Right ventricle myocardium inferior (tissue), 1 donor: Measurements from ENCODE around the gene TBXA2R. TPM values are rescaled to one million over a fixed set of nuclear protein-coding genes. Genes with fewer than 3 reads are reported as not detected.

Experiments
- ATAC-seq: fragments of 200-7000 bp; cut with Tn5 transposase; one replicate; pipeline ENCODE4 v1.9.1; 2020; ENCODE audit warnings: mild to moderate bottlenecking, moderate library complexity
- DNase-seq: peaks from one replicate; pipeline ENCODE4 v3.0.0; 2021; ENCODE audit errors: missing footprints
- intact Hi-C: fragments of 100-400 bp; cut with DNase I; formaldehyde crosslinking; loops from one replicate; pipeline ENCODE4 v1.11.0; 2022
- total RNA-seq: library from RNA; stranded (reverse); fragmentation: NEBNext Ultra II Directional; extraction: Animal tissue kit (Norgen Biotek cat#: 25700); gene quantifications from one replicate; pipeline ENCODE4 v1.2.1, GENCODE V29; 2021
- donor health status: DM: no; HTN: yes; CAD: no; lungs with severe emphysema.

The TBXA2R gene
- total RNA-seq, 1 donor from 2014 or later = 4.1 TPM

DNA sequence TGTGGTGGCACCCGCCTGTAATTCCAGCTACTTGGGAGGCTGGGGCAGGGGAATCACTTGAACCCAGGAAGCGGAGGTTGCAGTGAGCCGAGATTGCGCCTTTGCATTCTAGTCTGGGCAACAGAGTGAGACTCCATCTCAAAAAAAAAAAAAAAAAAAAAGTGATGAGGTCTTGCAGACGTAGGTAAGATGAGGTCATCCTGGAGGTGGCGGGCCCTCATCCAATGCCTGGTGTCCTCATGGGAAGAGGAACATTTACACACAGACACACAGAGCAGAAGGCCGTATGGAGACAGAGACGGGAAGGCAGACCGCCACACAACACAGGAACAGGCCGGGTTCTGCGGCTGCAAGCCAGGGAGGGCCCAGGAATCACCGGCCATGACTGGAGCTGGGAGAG lies 15.5 kb upstream of the TBXA2R start:
- intact Hi-C loops = no loop called here
- ATAC-seq = no peak

DNA sequence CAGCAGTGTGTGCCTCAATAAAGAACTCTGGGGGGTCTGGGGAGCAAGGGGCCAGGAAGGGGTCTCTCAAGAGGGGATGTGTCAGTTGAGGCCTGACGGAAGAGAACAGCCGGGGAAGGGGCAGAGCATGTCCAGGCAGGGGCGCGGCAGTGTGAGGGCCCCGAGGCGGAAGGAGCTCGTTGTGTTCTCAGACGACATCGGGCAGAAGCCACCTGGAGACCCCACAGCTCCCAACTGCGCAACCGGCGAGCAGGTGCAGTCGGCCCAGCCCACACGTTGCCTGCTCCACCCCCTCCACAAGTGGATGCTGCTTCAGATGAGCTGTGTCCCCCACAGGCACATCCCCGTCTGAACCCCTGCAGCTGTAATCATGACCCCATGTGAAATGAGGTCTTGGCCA lies 15.0 kb upstream of the TBXA2R start:
- no peak for ATAC-seq
- DNase-seq = no peak
- intact Hi-C loops = no loop called here

More for the DNA sequence above, 15.5 kb upstream of the TBXA2R start:
- no peak for DNase-seq

DNA sequence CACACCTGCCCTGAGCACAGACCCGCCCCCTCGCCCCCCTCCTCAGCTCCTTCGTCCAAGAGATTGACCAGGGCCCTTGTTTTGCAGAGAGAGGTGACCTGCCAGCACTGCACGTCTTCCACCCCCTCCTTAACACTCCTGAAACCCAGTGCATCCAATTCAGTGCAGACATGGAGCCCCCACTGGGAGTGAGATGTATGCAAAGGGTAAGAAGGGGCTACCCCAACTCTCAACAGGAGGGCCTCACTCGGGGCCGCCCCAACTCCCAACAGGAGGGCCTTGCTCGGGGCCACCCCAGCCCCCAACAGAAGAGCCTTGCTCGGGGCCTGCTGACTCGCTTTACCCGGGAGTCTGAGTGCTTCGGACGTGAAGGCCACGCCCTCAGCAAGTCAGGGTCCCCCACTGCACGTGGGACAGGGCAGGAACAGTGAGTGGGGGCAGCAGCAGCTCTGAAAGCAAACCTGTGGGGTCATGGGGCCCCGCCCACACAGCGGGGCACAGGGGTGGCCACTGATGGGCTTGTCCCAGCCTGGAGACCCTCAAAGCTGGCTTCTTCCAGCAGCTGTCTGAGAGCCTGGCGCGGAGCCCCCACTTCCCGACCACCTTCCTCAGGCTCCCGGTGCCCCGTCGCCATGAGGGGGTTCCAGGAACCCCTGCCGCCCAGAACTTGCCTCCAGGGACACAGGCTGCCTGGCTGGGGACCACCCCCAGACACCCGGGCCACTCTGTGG lies 14.3 kb upstream of the TBXA2R start:
- ATAC-seq (no peak), DNase-seq (no peak)
- intact Hi-C loops = no loop called here

DNA sequence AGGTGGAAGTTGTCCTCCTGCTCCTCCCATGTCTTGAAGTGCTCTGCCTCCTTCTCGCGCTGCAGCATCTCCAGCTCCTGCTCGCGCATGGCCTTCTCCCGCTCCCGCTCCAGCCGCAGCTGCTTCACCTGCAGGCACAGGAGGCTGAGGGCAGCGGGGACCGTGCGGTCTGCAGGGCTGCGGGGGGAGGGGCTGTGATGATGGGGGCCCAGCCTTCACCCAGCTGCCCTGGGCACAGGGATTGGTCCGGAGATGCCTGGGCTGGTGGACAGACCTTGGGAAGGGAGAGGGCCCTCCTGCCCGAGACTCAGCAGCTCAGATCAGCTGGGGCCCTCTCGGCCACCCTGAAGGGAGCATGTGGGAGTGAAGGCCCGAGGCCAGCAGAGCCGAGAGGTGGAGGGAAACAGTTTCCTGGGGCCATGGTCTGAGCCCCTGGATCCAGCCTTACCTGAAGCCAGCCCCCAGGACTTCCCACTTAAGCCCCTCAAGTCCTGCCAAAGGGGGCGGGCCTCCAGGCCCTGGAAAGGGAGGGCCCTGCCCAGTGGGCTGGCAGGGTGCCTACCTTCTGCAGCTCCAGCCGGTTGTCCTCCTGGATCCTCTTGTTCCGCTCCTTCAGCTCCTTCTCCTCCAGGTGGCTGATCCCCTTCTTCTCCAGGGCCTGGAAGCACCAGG lies 13.6 kb upstream of the TBXA2R start:
- ATAC-seq (no peak), DNase-seq (no peak)
- intact Hi-C loops = no loop called here

DNA sequence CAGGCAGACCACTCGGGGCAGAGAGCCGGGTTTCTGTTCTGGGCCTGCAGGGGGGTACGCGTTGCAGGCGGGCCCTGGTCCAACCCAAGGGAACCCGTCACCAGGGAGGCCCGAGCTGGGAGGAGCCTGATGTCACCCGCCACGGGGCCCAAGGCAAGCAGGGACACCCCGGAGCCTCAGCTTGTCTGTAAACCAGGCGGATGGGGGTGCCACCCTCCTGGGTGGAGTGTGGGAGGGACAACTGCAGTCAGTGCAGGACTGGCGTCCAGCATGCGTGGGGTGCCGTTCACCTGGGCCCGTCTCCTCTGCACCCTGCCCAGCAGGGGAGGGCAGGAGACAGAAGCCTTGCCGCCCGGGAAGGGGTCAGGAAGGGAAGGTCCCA lies 12.9 kb upstream of the TBXA2R start:
- intact Hi-C loops = loop anchor here (2.0 to 5.0 kb wide), 3 partner anchors 33 to 112 kb away; partner anchors contain the start of gene FZR1
- ATAC-seq = no peak
- no peak for DNase-seq

DNA sequence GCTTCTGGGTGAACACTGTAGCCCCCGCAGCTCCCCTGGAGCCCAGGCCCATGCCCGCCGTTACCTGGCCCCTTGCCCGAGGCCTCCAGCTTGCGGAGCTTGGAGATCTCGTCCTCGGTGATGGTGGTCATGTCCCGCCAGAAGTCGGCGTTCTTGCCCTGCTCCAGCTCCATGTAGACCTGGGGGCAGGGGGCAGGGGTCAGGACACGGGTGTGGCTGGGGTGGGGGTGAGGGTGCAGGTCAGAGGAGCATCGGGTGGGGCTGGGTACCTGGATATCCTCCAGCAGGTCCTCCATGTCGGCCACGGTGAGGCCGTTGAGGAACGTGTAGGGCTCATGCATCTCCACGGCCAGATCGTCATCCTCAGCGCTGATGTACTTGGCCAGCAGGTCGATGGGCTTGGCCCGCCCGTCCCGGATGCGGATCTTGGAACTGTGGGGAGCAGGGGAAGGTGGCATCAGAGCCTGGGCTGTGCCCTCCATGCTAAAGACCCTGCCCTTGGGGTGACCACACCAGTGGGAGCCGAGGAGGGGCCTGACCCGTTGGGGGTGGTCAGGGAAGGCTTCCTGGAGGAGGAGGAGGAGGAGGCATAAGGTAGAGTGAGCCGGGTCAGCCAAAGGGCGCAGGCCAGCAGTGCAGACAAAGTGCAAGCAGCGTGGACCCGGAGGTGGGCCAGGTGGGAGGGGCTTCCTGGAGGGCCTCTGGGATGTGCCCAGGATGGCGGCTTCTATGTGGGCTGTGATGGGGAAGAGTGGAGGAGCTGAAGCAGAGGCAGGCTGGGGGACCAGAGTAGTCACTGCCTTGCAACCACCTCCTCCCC lies 12.3 kb upstream of the TBXA2R start:
- ATAC-seq (no peak), DNase-seq (no peak)
- intact Hi-C loops = loop anchor here (2.0 to 5.0 kb wide), 3 partner anchors 32 to 112 kb away; partner anchors contain the start of gene FZR1

DNA sequence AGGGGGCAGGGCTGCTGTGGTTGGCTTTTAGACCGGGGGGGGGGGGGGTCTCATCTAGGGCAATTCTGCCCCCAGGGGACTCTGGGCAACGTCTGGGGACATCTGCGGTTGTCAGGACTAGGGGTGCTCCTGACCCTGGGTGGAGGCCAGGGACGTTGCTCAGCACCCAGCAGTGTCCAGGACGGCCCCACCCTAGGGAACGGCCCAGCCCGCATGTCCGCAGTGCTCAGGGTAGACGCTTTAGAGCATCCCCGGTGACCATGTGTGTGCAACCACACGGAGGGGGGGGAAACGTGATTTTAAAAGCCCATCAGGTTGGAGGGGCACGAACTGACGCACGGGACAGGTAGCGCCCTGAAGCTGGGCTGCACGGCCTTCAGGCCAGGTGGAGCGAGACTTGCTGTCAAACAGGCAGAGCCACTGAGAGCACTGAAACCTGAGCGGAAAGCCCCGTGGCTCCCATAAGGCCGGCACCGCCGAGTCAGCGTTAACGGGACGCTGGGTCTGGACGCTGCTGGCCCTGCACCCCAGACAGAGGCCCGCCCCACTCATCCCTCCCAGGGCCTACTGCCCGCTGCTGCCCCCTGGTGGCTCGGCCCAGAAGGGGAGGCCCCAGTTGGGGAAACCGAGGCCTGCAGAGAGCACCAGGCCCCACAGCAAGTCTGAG lies 11.6 kb upstream of the TBXA2R start:
- peak; percentile 75 for ATAC-seq
- intact Hi-C loops = loop anchor here (2.0 to 5.0 kb wide), 3 partner anchors 31 to 111 kb away; partner anchors contain the start of gene FZR1
- DNase-seq = no peak

DNA sequence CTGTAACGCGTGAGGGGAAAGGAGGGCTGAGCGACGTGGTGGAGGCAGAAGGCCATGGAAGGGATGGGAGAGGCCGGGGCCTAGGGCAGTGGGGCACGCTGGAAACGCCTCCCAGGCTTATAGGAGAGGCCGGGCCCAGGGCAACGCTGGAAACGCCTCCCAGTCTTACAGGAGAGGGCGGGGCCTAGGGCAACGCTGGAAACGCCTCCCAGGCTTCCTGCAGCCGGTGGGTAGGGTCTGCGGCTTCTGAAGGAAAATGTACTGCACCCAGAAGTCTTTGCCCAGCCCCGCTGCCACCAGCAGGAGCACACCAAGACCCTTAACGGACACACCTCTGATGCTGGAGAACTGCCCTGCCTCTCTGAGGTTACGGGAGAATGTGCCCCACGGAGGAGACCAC lies 10.8 kb upstream of the TBXA2R start:
- ATAC-seq (no peak), DNase-seq (no peak)
- intact Hi-C loops = loop anchor here (5.0 kb wide), 1 partner anchor 110 kb away; the partner anchor contains the start of gene FZR1

DNA sequence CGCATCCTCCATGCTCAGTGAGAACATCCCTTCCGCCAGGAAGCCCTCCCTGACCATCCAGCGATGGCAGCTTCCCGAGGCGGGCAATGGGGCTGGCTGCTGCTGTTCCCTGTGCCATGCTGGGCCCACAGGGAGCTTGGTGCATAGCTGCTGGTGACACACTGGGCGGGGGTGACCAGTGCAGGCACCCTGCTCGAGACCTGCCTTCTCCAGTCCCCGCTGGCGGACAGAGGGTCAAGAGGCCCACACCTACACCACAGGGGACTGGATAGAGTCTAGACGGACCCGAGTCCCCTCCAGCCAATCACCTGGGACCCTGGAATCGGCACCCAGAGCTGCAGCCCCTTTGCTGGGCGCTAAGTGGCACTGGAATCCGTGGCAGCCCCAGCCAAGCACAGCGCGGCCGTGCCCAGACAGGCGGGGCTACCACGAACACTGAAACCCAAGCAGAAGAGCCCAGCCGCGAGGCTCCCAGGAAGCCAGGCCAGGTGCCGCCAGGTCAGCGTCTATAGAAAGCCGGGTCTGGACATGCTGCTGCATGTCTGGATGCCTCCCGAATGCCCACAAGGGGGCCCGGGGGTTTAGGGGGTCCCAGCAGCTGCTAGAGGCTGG lies 9.0 kb upstream of the TBXA2R start:
- ATAC-seq (no peak), DNase-seq (no peak)
- intact Hi-C loops = loop anchor here (5.0 kb wide), 1 partner anchor 108 kb away; the partner anchor contains the start of gene FZR1

DNA sequence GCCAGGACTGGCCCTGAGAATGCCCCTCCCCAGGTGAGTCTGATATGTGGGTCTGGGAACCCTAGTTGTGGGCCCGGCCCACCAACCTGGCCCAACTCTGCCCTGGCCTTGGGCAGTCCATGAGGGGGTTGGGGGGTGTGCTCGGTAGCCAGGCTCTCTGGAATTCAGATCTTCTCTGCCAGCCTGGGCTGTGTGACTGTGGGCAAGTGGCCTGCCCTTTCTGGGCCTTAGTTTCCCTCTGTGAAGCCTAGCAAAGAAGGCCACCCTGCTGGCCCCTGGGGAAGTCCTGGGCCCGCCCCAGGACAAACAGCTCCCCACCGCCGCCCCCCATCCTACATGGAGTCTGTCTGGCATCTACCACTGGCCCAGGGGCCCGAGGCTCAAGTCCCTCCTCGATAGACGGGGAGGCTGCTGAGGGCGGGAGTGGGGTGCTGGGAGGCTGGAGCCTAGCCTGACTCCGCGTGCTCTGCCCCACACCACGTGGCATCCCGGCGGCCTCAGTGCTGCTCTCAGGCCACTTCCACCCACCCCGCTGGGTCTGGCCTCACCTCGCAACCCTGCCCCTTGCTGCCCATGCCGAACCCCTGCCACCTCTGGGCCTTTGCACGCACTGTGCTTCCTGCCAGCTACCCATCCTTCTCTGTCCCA lies 8.3 kb upstream of the TBXA2R start:
- DNase-seq = no peak
- intact Hi-C loops = loop anchor here (5.0 kb wide), 1 partner anchor 108 kb away; the partner anchor contains the start of gene FZR1
- ATAC-seq = no peak

DNA sequence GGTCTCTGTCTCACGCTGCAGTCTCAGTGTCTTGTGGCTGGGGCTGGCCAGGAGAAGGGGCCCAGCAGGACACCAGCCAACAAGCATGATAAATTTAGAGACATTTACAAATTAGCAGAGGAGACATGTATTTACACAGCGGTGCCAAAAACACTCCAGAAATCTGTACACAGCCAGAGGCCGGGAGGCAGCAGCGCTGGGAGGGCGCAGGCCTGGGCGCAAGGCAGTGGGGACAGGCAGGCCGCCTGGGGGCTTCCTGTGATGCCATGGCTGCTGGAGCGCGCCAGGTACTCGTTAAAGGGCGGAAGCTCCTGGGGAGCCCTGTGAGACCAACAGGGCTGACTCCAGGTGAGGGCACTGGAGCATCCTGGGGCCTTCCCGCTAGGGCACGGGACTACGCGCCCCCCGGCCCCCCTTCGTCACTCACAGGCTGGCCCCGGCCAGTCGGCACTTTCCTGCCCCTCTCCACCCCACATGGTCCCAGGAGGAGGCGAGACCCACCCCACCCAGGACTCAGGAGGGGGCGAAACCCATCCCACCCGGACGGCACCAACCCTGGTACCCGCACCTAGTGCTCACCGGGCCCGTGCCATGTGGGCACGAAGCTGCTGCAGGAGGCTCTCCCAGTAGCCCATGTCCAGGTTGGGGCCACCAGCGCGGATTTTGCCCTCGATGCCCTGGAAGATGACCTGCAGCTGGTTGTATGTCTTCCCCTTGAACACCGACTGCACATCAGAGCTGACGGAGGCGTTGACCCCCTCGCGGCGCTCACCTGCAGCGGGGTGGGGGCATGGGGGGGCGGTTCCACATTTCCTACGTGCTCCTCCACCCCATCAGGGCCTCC lies 7.4 kb upstream of the TBXA2R start:
- no peak for DNase-seq
- intact Hi-C loops = no loop called here
- no peak for ATAC-seq

DNA sequence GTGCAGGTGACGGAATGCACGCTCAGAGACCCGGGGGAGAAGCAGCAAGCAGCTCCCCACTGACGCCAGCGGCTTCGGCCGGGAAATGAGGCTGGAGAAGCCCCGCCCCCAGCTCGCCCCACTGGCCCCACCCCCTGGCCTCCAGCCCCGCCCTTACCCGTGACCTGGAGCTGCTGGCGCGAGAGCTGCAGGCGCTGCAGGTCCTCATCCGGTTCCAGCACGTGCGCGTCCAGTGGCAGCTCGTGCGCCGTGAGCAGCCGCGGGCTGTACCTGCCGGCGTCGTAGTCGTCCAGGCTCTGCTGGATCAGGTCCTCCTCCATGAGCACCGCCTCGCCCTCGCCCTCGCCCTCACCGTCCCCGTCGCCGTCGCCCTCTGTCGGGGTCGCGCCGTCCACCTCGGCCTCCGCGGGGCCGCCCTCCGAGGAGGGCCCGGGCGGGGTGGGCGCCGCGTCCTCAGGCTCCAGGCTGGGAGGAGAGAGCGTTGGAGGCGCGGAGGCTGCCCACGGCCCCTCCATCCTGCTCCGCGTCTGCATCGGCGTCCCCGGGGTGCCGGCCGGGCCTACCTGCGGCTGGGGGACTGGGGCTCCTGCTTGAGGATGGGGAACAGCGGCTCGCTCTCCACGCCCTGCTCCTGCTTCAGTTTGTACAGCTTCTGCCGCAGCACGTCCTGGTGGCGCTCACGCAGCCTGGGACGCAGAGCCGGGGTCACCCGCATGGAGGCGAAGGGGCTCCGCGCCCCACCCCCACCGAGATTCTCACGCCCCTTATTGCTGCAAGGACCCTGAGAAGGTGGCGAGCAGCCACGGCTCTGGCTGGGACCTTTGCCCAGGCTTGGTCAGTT lies 6.4 kb upstream of the TBXA2R start:
- ATAC-seq (no peak), DNase-seq (no peak)
- intact Hi-C loops = no loop called here

DNA sequence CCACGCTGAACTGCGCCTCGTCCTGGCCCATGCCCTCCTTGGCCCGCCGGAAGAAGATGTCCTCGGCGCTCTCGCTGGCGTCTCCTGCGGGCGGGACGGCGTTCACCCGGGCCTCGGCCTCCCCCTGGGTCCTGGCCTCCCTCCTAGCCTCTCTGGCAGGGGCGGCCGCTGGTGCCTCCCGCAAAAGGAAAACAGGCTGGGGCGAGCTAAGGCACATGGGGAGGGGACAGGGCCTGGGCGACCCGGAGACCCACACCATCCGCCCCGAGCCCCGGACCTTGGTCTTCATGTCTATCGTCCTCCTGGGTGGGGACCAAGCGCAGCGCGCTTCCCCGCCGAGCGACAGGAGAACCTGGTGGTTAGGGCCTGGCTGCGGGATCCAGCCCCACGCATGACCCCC lies 5.7 kb upstream of the TBXA2R start:
- intact Hi-C loops = no loop called here
- DNase-seq = no peak
- no peak for ATAC-seq

DNA sequence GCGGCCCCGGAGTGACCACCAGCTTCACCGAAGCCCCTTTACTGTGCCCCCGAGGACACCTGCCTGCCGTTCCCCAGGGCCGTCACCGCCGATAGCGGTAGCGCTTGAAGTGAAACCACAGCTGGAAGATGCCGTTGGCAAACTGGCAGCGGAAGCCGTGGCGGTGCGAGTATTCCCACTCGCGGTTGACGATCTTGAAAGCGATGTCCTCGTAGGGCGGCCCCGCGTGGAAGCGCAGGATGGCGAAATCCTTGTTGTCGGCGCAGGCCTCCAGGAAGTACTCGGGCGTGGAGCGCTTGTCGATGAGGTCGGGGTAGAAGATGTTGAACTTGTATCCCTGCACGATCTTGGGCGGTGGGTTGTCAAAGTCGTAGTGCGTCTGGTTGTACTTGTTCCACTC lies 5.2 kb upstream of the TBXA2R start:
- DNase-seq (no peak), ATAC-seq (no peak)
- intact Hi-C loops = no loop called here

DNA sequence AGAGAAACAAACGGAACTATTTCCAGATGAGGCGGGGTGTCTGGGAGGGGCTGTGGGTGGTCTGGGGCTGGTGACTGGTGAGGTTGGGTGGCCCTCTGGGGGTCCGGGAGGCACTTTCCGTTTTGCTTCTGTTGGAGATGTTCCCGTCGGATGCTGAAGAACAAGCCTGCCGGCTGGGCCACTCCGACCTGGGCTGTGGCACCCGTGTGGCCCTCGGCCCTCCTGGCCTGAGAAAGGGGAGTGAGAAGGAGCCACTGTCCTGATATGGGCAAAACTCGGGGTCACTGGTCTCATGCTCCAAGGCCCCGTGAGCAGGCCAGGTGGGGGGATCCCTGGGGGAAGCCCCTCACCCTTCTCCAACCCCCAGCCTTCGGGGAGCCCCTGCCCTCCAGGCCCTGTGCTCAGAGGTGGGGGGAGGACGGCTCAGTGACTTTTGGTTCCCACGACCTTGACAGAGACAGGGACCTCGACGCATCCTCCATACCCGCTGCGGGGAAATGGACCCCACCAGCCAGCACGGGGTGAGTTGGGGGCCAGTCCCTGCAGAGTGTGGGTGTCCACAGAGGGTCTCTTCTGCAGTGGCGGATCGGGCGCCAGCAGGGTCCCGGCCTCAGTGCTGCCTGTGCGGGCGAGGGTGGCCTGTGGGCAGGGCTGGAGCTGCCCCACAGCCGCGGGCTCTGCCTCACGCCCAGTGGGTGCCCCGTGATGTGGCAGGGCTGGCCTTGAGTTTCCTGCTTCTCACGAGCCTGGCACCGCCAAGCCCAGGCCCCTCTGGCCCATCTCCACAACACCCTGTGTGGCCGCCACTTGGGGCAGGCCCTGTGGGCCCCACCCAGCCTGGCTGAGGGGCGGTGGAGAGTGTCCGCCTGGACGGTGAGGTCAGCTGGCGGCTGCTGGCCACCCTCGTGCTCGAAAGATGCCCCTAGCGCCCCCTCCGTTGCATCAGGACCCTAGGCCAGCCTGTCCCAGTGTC lies 4.4 kb upstream of the TBXA2R start:
- intact Hi-C loops = no loop called here
- DNase-seq (no peak), ATAC-seq (no peak)
